Measurements from ENCODE around the gene SULT6B1. TPM values are rescaled to one million over a fixed set of nuclear protein-coding genes. Genes with fewer than 3 reads are reported as not detected.

The SULT6B1 gene
- total and polyA plus RNA-seq, 3 experiments from 2014 or later: not detected

GRCh38 chr2:37180006-37180639, 8.3 kb downstream of the SULT6B1 start:
- H3K4me3 ChIP-seq (ENCODE audit: low read length): no peak overlapping the region
- peaks cover 9% of the 10 kb centered on the region for H3K27me3 ChIP-seq (ENCODE audit: insufficient read depth, low read length, poor library complexity, severe bottlenecking)
- Mint-ChIP-seq H3K4me1 (no peaks in the 10 kb centered on the region), H3K4me3 (no peak overlapping the region), H3K27ac (no peak overlapping the region), H3K36me3 (no peaks in the 10 kb centered on the region), H3K9me3 (no peaks in the 10 kb centered on the region), H3K27me3 (peaks cover 12 to 19% of the 10 kb centered on the region in 2 donors)
- H3K4me1 ChIP-seq (ENCODE audit: insufficient read depth, low read length): no peaks in the 10 kb centered on the region
- no peak overlapping the region for H3K27ac ChIP-seq (ENCODE audit: low read depth, low read length)
- ChIA-PET CTCF (interaction anchor here (1.3 kb wide), 1 partner anchor 10 kb away, joined by 3 read pairs; no protein-coding TSS in a partner anchor), POLR2A (no interaction called here)
- no peak for DNase-seq
- no peaks in the 10 kb centered on the region for H3K9me3 ChIP-seq (ENCODE audit: low read length)
- H3K36me3 ChIP-seq (ENCODE audit: insufficient read depth, low read length): no peaks in the 10 kb centered on the region

DNA sequence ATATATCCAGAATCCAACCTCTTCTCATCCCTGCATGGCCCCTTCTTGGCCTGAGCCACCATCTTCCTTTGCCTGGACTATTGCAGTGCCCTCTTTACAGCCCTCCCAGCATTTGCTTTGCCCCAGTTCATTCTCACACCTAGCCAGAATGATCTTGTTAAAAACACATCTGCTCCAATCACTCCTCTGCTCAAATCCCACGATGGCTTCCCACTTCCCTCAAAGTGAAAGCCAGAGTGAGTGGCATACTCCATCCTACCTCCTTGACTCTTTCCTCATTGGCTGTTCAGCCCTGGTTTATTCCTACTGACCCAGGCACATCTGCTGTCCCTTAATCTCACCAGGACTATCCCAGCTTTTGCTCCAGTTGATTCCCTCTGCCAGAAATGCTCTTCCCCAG, 14.7 kb downstream of the SULT6B1 start:
- Mint-ChIP-seq H3K4me1 (no peaks in the 10 kb centered on the region), H3K27me3 (peaks cover 3 to 8% of the 10 kb centered on the region in 2 donors), H3K4me3 (no peak overlapping the region), H3K27ac (no peak overlapping the region), H3K36me3 (no peaks in the 10 kb centered on the region), H3K9me3 (no peaks in the 10 kb centered on the region)
- POLR2A ChIA-PET: no interaction called here
- CTCF ChIA-PET: no interaction called here
- no peak for DNase-seq
- no peak overlapping the region for H3K27ac ChIP-seq (ENCODE audit: low read depth, low read length)
- H3K4me1 ChIP-seq (ENCODE audit: insufficient read depth, low read length): no peaks in the 10 kb centered on the region
- H3K36me3 ChIP-seq (ENCODE audit: insufficient read depth, low read length): no peaks in the 10 kb centered on the region
- no peak overlapping the region for H3K4me3 ChIP-seq (ENCODE audit: low read length)
- H3K9me3 ChIP-seq (ENCODE audit: low read length): no peaks in the 10 kb centered on the region
- H3K27me3 ChIP-seq (ENCODE audit: insufficient read depth, low read length, poor library complexity, severe bottlenecking): peaks cover 3% of the 10 kb centered on the region

- no peaks in the 10 kb centered on the region for H3K36me3 Mint-ChIP-seq
- H3K36me3 ChIP-seq (ENCODE audit: insufficient read depth, low read length): no peaks in the 10 kb centered on the region
- no peak overlapping the region for H3K4me3 ChIP-seq (ENCODE audit: low read length)
- H3K27ac ChIP-seq (ENCODE audit: low read depth, low read length): no peak overlapping the region
- H3K27me3 ChIP-seq (ENCODE audit: insufficient read depth, low read length, poor library complexity, severe bottlenecking): peaks cover under 1% of the 10 kb centered on the region
- ChIA-PET CTCF (no interaction called here), POLR2A (interaction anchor here (0.5 kb wide), 1 partner anchor 11 kb away, joined by 8 read pairs; no protein-coding TSS in a partner anchor)
- peaks cover 0 to 3% (median 0%) of the 10 kb centered on the region in 3 donors for H3K4me1 Mint-ChIP-seq
- H3K27ac Mint-ChIP-seq: no peak overlapping the region
- no peak for DNase-seq
- H3K9me3 Mint-ChIP-seq: no peaks in the 10 kb centered on the region
- peaks cover 3% of the 10 kb centered on the region in 2 donors for H3K27me3 Mint-ChIP-seq
- no peaks in the 10 kb centered on the region for H3K9me3 ChIP-seq (ENCODE audit: low read length)
- H3K4me3 Mint-ChIP-seq: no peak overlapping the region
- no peaks in the 10 kb centered on the region for H3K4me1 ChIP-seq (ENCODE audit: insufficient read depth, low read length)
Observed at GRCh38 chr2:37171624-37171950, 16.9 kb downstream of the SULT6B1 start.

GRCh38 chr2:37168217-37168981, 20.1 kb downstream of the SULT6B1 start:
- POLR2A ChIA-PET: no interaction called here

GRCh38 chr2:37167636-37168180, 20.8 kb downstream of the SULT6B1 start:
- H3K4me1 ChIP-seq (ENCODE audit: insufficient read depth, low read length): no peaks in the 10 kb centered on the region

More at GRCh38 chr2:37168217-37168981, 20.1 kb downstream of the SULT6B1 start:
- Mint-ChIP-seq H3K9me3 (peaks cover 7 to 17% (median 14%) of the 10 kb centered on the region in 5 donors), H3K27ac (peak overlapping the region in 1 of 8 donors; percentile 77), H3K27me3 (peaks cover 3 to 8% of the 10 kb centered on the region in 2 donors), H3K4me1 (peaks cover 0 to 3% (median 0%) of the 10 kb centered on the region in 3 donors), H3K36me3 (peaks cover 0 to 16% (median 2%) of the 10 kb centered on the region in 3 donors), H3K4me3 (no peak overlapping the region)
- Histone ChIP-seq H3K36me3 (ENCODE audit: insufficient read depth, low read length) (no peaks in the 10 kb centered on the region), H3K4me1 (ENCODE audit: insufficient read depth, low read length) (no peaks in the 10 kb centered on the region), H3K27ac (ENCODE audit: low read depth, low read length) (no peak overlapping the region), H3K4me3 (ENCODE audit: low read length) (no peak overlapping the region), H3K9me3 (ENCODE audit: low read length) (no peaks in the 10 kb centered on the region), H3K27me3 (ENCODE audit: insufficient read depth, low read length, poor library complexity, severe bottlenecking) (no peaks in the 10 kb centered on the region)
- CTCF ChIA-PET: interaction anchor here (0.8 to 3.4 kb wide), 5 partner anchors 11 to 709 kb away, joined by 3 to 26 read pairs (median 3); partner anchors contain the start of genes CEBPZ, CEBPZOS, EIF2AK2 and NDUFAF7
- peak in 2 of 5 donors; percentile 31 to 33 for DNase-seq

GRCh38 chr2:37164757-37165156, 23.7 kb downstream of the SULT6B1 start:
- no peaks in the 10 kb centered on the region for H3K4me1 ChIP-seq (ENCODE audit: insufficient read depth, low read length)
- POLR2A ChIA-PET: no interaction called here
- Mint-ChIP-seq H3K36me3 (peaks cover 2 to 16% (median 3%) of the 10 kb centered on the region in 3 donors), H3K9me3 (peaks cover 7 to 17% (median 14%) of the 10 kb centered on the region in 5 donors), H3K27ac (no peak overlapping the region), H3K27me3 (peaks cover 1 to 8% of the 10 kb centered on the region in 2 donors), H3K4me3 (no peak overlapping the region), H3K4me1 (peaks cover 0 to 20% (median 6%) of the 10 kb centered on the region in 3 donors)
- H3K4me3 ChIP-seq (ENCODE audit: low read length): no peak overlapping the region
- H3K27me3 ChIP-seq (ENCODE audit: insufficient read depth, low read length, poor library complexity, severe bottlenecking): no peaks in the 10 kb centered on the region
- CTCF ChIA-PET: no interaction called here
- no peak overlapping the region for H3K27ac ChIP-seq (ENCODE audit: low read depth, low read length)
- DNase-seq: no peak
- no peaks in the 10 kb centered on the region for H3K36me3 ChIP-seq (ENCODE audit: insufficient read depth, low read length)
- H3K9me3 ChIP-seq (ENCODE audit: low read length): no peaks in the 10 kb centered on the region

More at GRCh38 chr2:37167636-37168180, 20.8 kb downstream of the SULT6B1 start:
- H3K36me3 Mint-ChIP-seq: peaks cover 0 to 16% (median 2%) of the 10 kb centered on the region in 3 donors
- H3K36me3 ChIP-seq (ENCODE audit: insufficient read depth, low read length): no peaks in the 10 kb centered on the region
- H3K4me3 ChIP-seq (ENCODE audit: low read length): no peak overlapping the region
- H3K9me3 ChIP-seq (ENCODE audit: low read length): no peaks in the 10 kb centered on the region
- POLR2A ChIA-PET: no interaction called here
- no peak for DNase-seq
- peaks cover 3 to 8% of the 10 kb centered on the region in 2 donors for H3K27me3 Mint-ChIP-seq
- H3K27me3 ChIP-seq (ENCODE audit: insufficient read depth, low read length, poor library complexity, severe bottlenecking): no peaks in the 10 kb centered on the region
- H3K27ac ChIP-seq (ENCODE audit: low read depth, low read length): no peak overlapping the region
- no peak overlapping the region for H3K4me3 Mint-ChIP-seq
- peaks cover 0 to 3% (median 0%) of the 10 kb centered on the region in 3 donors for H3K4me1 Mint-ChIP-seq
- peaks cover 7 to 17% (median 14%) of the 10 kb centered on the region in 5 donors for H3K9me3 Mint-ChIP-seq
- CTCF ChIA-PET: interaction anchor here (0.8 to 3.4 kb wide), 4 partner anchors 11 to 710 kb away, joined by 3 to 26 read pairs (median 4); partner anchors contain the start of genes CEBPZOS and EIF2AK2
- peak overlapping the region in 1 of 8 donors; percentile 77 for H3K27ac Mint-ChIP-seq

- POLR2A ChIA-PET: interaction anchor here (1.0 to 1.5 kb wide), 3 partner anchors 40 to 150 kb away, joined by 3 to 4 read pairs (median 3); partner anchors contain the start of genes CEBPZ and NDUFAF7
- peaks cover 48 to 79% (median 50%) of the 10 kb centered on the region in 3 donors for H3K4me1 Mint-ChIP-seq
Observed at GRCh38 chr2:37156857-37157714, 31.4 kb downstream of the SULT6B1 start, which contains the start of gene EIF2AK2. Gene EIF2AK2, minus strand, starts transcription at chr2:37156980. Its CDS starts 9,174 bp downstream, at chr2:37147806.

More at GRCh38 chr2:37156857-37157714, 31.4 kb downstream of the SULT6B1 start, which contains the start of gene EIF2AK2:
- peak within 1 kb of the TSS; percentile 90 for H3K4me3 ChIP-seq (ENCODE audit: low read length)
- H3K9me3 ChIP-seq (ENCODE audit: low read length): no peaks in the 10 kb centered on the region
- H3K36me3 ChIP-seq (ENCODE audit: insufficient read depth, low read length): no peaks in the 10 kb centered on the region
- Mint-ChIP-seq H3K4me3 (peak within 1 kb of the TSS; percentile 90 to 98 (median 95)), H3K27me3 (no peaks in the 10 kb centered on the region), H3K36me3 (peaks cover 9 to 30% (median 13%) of the 10 kb centered on the region in 3 donors), H3K9me3 (no peaks in the 10 kb centered on the region), H3K27ac (peak within 1 kb of the TSS; percentile 92 to 98 (median 95))
- DNase-seq: peak; percentile 79 to 91 (median 86)
- no peaks in the 10 kb centered on the region for H3K27me3 ChIP-seq (ENCODE audit: insufficient read depth, low read length, poor library complexity, severe bottlenecking)
- H3K4me1 ChIP-seq (ENCODE audit: insufficient read depth, low read length): peaks cover 22% of the 10 kb centered on the region
- H3K27ac ChIP-seq (ENCODE audit: low read depth, low read length): peak within 1 kb of the TSS; percentile 78
- CTCF ChIA-PET: interaction anchor here (1.0 to 4.6 kb wide), 2 partner anchors 11 to 74 kb away, joined by 3 to 26 read pairs; partner anchors contain the start of genes CEBPZ and NDUFAF7

Data from CD8-positive, alpha-beta memory T cell (primary cell).